Measurements from ENCODE around the gene CCDC91.
"Not testable (repeated sequence)": the region's sequence is repeated elsewhere in the genome, so short reads cannot be mapped to it uniquely, and the experiment has no call there.

Gene CCDC91

GRCh38 chr12:28296287-28296686, 106.0 kb downstream of the CCDC91 start:
- no peak for DNase-seq

- no peak for DNase-seq
These were observed 112.9 kb downstream of the CCDC91 start for GRCh38 chr12:28303192-28303591.

GRCh38 chr12:28306535-28306934, 116.3 kb downstream of the CCDC91 start:
- no peak for DNase-seq

GRCh38 chr12:28308891-28309290, 118.6 kb downstream of the CCDC91 start:
- no peak for DNase-seq

- DNase-seq, result no peak
These were observed 123.4 kb downstream of the CCDC91 start for GRCh38 chr12:28313631-28314030.

- DNase-seq, result no peak
These were observed 125.8 kb downstream of the CCDC91 start for GRCh38 chr12:28316049-28316448.

GRCh38 chr12:28318273-28318672, 128.0 kb downstream of the CCDC91 start:
- no peak for DNase-seq

- no peak for DNase-seq
These were observed 130.1 kb downstream of the CCDC91 start for GRCh38 chr12:28320353-28320752.

- no peak for DNase-seq
These were observed 137.5 kb downstream of the CCDC91 start for GRCh38 chr12:28327722-28328121.

- DNase-seq, result no peak
These were observed 138.7 kb downstream of the CCDC91 start for GRCh38 chr12:28328967-28329366.

- not testable (repeated sequence) for DNase-seq
These were observed 139.5 kb downstream of the CCDC91 start for GRCh38 chr12:28329727-28330126.

GRCh38 chr12:28330232-28330631, 140.0 kb downstream of the CCDC91 start:
- DNase-seq, result not testable (repeated sequence)

- no peak for DNase-seq
These were observed 140.9 kb downstream of the CCDC91 start for GRCh38 chr12:28331130-28331529.

- DNase-seq, result no peak
These were observed 150.2 kb downstream of the CCDC91 start for GRCh38 chr12:28340261-28341045.

- DNase-seq, result no peak
These were observed 153.5 kb downstream of the CCDC91 start for GRCh38 chr12:28343713-28344112.

- no peak for DNase-seq
These were observed 156.3 kb downstream of the CCDC91 start for GRCh38 chr12:28346567-28346966.

GRCh38 chr12:28349196-28349595, 158.9 kb downstream of the CCDC91 start:
- DNase-seq, result no peak

- no peak for DNase-seq
These were observed 160.2 kb downstream of the CCDC91 start for GRCh38 chr12:28350502-28350901.

GRCh38 chr12:28351414-28351813, 161.2 kb downstream of the CCDC91 start:
- DNase-seq, result no peak

- DNase-seq, result no peak
These were observed 164.9 kb downstream of the CCDC91 start for GRCh38 chr12:28355161-28355560.

GRCh38 chr12:28360253-28360652, 170.0 kb downstream of the CCDC91 start:
- no peak for DNase-seq

GRCh38 chr12:28367326-28367725, 177.1 kb downstream of the CCDC91 start:
- no peak for DNase-seq

- DNase-seq, result no peak
These were observed 177.7 kb downstream of the CCDC91 start for GRCh38 chr12:28367993-28368392.

- no peak for DNase-seq
These were observed 179.2 kb downstream of the CCDC91 start for GRCh38 chr12:28369483-28369882.

- DNase-seq, result no peak
These were observed 184.3 kb downstream of the CCDC91 start for GRCh38 chr12:28374556-28374955.
